GM12878 (cell line): Measurements from ENCODE around the gene F12. TPM values are rescaled to one million over a fixed set of nuclear protein-coding genes. Genes with fewer than 3 reads are reported as not detected.

Experiments used
- ATF3 ChIP-seq: IDR thresholded peaks from 2 replicates; pipeline ENCODE4 v1.6.1; 2011; ENCODE audit warnings: low read depth, mild to moderate bottlenecking, low read length, moderate library complexity, borderline replicate concordance; ENCODE audit errors: extremely low read depth
- BCL3 ChIP-seq: IDR thresholded peaks from 2 replicates; pipeline ENCODE4 v1.6.1; 2011; ENCODE audit warnings: borderline replicate concordance, low read depth, mild to moderate bottlenecking, moderate library complexity, low read length; ENCODE audit not compliant: insufficient read depth, poor library complexity, severe bottlenecking
- BRCA1 ChIP-seq: IDR thresholded peaks from 2 replicates; pipeline ENCODE4 v1.6.1; 2011; ENCODE audit warnings: low read depth, low read length, improper control_type of control experiment
- CBX3 ChIP-seq: fragments of 200-600 bp; sonication (generic); IDR thresholded peaks from 2 replicates; pipeline ENCODE4 v1.6.1; 2016; ENCODE audit warnings: low read depth, borderline replicate concordance
- CREB1 ChIP-seq: IDR thresholded peaks from 2 replicates; pipeline ENCODE4 v1.6.1; 2012; ENCODE audit warnings: low read depth, mild to moderate bottlenecking, inconsistent platforms
- FOXK2 ChIP-seq: fragments of 450-650 bp; IDR thresholded peaks from 2 replicates; pipeline ENCODE4 v1.6.1; 2017; ENCODE audit warnings: mild to moderate bottlenecking, moderate library complexity
- IRF3 ChIP-seq: fragments of 450-650 bp; IDR thresholded peaks from 2 replicates; pipeline ENCODE4 v1.6.1; 2014; ENCODE audit warnings: mild to moderate bottlenecking
- JUND ChIP-seq: IDR thresholded peaks from 2 replicates; pipeline ENCODE4 v1.6.1; 2012; ENCODE audit warnings: low read depth, mild to moderate bottlenecking, low read length, improper control_type of control experiment, moderate library complexity
- NR2C1 ChIP-seq: fragments of 450-650 bp; IDR thresholded peaks from 2 replicates; pipeline ENCODE4 v1.6.1; 2017; ENCODE audit warnings: antibody characterized with exemption, mild to moderate bottlenecking, moderate library complexity
- NR2F1 ChIP-seq: fragments of 450-650 bp; conservative IDR thresholded peaks from 2 replicates; pipeline ENCODE4 v1.6.1; 2017; ENCODE audit warnings: mild to moderate bottlenecking
- RB1 ChIP-seq: fragments of 450-650 bp; formaldehyde crosslinking; IDR thresholded peaks from 2 replicates; pipeline ENCODE4 v1.6.1; 2017; ENCODE audit warnings: mild to moderate bottlenecking, borderline replicate concordance
- RFX5 ChIP-seq: IDR thresholded peaks from 2 replicates; pipeline ENCODE4 v1.6.1; 2011; ENCODE audit warnings: low read depth, low read length, improper control_type of control experiment
- SIN3A ChIP-seq: IDR thresholded peaks from 2 replicates; pipeline ENCODE4 v1.6.1; 2012; ENCODE audit warnings: low read depth, low read length, improper control_type of control experiment
- SIX5 ChIP-seq: IDR thresholded peaks from 2 replicates; pipeline ENCODE4 v1.6.1; 2011; ENCODE audit warnings: mild to moderate bottlenecking, low read depth, low read length, moderate library complexity; ENCODE audit not compliant: severe bottlenecking
- SREBF1 ChIP-seq: IDR thresholded peaks from 2 replicates; pipeline ENCODE4 v1.6.1; 2012; ENCODE audit warnings: mild to moderate bottlenecking, low read length
- SUZ12 ChIP-seq: fragments of 200-600 bp; sonication (generic); IDR thresholded peaks from one replicate; pipeline ENCODE4 v1.6.1; 2018; ENCODE audit warnings: antibody characterized with exemption, mild to moderate bottlenecking; ENCODE audit not compliant: unreplicated experiment
- TAF1 ChIP-seq: IDR thresholded peaks from 2 replicates; pipeline ENCODE4 v1.6.1; 2011; ENCODE audit warnings: mild to moderate bottlenecking, low read depth, low read length, borderline replicate concordance
- ZNF274 ChIP-seq: IDR thresholded peaks from one replicate; pipeline ENCODE4 v1.8.0; 2011; ENCODE audit not compliant: insufficient read length, insufficient read depth
- ZNF622 ChIP-seq: fragments of 450-650 bp; IDR thresholded peaks from 2 replicates; pipeline ENCODE4 v1.6.1; 2017; ENCODE audit warnings: mild to moderate bottlenecking, inconsistent platforms
- ZNF687 ChIP-seq: fragments of 450-650 bp; IDR thresholded peaks from 2 replicates; pipeline ENCODE4 v1.6.1; 2017; ENCODE audit warnings: mild to moderate bottlenecking, moderate library complexity
- ZSCAN29 ChIP-seq: fragments of 450-650 bp; IDR thresholded peaks from 2 replicates; pipeline ENCODE4 v1.6.1; 2017; ENCODE audit warnings: mild to moderate bottlenecking, moderate library complexity
- polyA plus RNA-seq, 11 experiments: library from polyadenylated mRNA; depleted of rRNA in 4 of 11; unstranded in 6 of 11; stranded (reverse) in 5 of 11; fragments of >200 nt; fragmentation: Nextera tagmentation in 4 of 11; fragmentation: Illumina TruSeq in 1 of 11; extraction: Ambion mirVana in 4 of 11; extraction: Trizol in 1 of 11; gene quantifications; 1 replicate in 1 of 11; 2 replicates in 10 of 11; pipeline versions ENCODE4 v1.2.1 to v1.2.3, GENCODE V29; 2011 to 2016; ENCODE audit warnings: inconsistent platforms in 2 of 11, missing spikeins in 2 of 11, low read depth in 1 of 11
- total RNA-seq, 4 experiments: library from RNA; depleted of rRNA in 3 of 4; stranded (reverse); fragments of >200 nt in 3 of 4; fragmentation: Illumina TruSeq in 1 of 4; extraction: Trizol in 1 of 4; gene quantifications; 2 replicates each; pipeline versions ENCODE4 v1.2.1 to v1.2.3, GENCODE V29; 2013 to 2021
- TF ChIP-seq, protein P1 (sequence below): fragments of 450-650 bp; IDR thresholded peaks from 2 replicates; pipeline ENCODE4 v1.6.1; 2017; ENCODE audit warnings: mild to moderate bottlenecking, low read depth, inconsistent platforms; ENCODE audit not compliant: poor library complexity, severe bottlenecking

Gene F12
- total and polyA plus RNA-seq, 10 of the 15 experiments (the other 5 are each of a cell fraction or from before 2014, with no cell fraction given): 0.25 to 11.3 (median 5.5) TPM

DNA sequence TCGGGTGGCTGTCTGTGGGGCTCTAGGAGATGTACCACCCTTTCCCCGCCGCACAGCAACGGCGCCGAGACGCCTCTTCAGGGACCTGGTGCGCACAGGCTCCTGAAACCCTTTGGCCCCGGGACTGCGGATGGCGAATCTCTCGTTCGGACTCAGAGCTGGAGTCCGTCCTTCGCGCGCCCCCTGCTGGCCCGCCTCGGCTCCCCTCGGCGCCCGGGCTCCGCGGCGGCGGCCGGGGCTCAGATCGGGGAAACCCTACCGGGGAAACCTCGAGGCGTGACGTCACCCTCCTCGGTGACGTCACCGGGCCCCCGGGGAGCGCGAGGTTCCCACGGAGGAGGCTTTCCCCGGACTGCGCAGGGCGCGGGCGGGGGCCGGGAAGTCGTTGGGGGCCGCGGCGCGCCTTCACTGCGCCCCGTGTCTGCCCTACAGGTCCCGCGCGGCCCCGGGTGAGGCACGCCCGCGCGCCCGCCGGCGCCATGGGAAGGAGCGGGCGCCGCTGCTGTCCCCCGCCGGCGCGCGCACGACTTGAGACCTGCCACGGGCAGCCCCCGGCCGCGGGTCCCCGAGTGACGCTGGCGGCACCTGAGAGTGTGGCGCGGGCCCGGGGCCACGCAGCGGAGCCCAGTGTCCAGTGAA lies 45.2 kb upstream of the F12 start (continued):
- TF ChIP-seq, protein P1, sequence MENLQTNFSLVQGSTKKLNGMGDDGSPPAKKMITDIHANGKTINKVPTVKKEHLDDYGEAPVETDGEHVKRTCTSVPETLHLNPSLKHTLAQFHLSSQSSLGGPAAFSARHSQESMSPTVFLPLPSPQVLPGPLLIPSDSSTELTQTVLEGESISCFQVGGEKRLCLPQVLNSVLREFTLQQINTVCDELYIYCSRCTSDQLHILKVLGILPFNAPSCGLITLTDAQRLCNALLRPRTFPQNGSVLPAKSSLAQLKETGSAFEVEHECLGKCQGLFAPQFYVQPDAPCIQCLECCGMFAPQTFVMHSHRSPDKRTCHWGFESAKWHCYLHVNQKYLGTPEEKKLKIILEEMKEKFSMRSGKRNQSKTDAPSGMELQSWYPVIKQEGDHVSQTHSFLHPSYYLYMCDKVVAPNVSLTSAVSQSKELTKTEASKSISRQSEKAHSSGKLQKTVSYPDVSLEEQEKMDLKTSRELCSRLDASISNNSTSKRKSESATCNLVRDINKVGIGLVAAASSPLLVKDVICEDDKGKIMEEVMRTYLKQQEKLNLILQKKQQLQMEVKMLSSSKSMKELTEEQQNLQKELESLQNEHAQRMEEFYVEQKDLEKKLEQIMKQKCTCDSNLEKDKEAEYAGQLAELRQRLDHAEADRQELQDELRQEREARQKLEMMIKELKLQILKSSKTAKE: no peak
- TF ChIP-seq TAF1 (no peak), ZNF622 (no peak), ZSCAN29 (no peak), CBX3 (no peak), SIX5 (no peak), JUND (peak; percentile 97), SUZ12 (no peak), BRCA1 (peak; percentile 65; the same call in 1 of the 2 replicates), FOXK2 (no peak), RB1 (peak; percentile 82; the same call in 1 of the 2 replicates), ATF3 (no peak), IRF3 (no peak), BCL3 (no peak), SREBF1 (no peak), ZNF687 (peak; percentile 35; the same call in 1 of the 2 replicates), NR2F1 (peak; percentile 82), SIN3A (no peak; the same call in none of the 2 replicates), ZNF274 (no peak), RFX5 (no peak), CREB1 (no peak), NR2C1 (peak; percentile 56)
